PC-3 (cell line): ENCODE results near the gene GGCX.

Source experiments
- EZH2 ChIP-seq: fragments of 300-600 bp; sonication (generic); IDR thresholded peaks from one replicate; pipeline ENCODE4 v1.6.1; 2017; ENCODE audit warnings: antibody characterized with exemption, mild to moderate bottlenecking, low read length; ENCODE audit not compliant: unreplicated experiment
- TF ChIP-seq, protein P1 (sequence below): fragments of 300-600 bp; sonication (generic); conservative IDR thresholded peaks from 2 replicates; pipeline ENCODE4 v1.5.1; 2017; ENCODE audit warnings: antibody characterized with exemption, low read depth, mild to moderate bottlenecking, low read length

DNA sequence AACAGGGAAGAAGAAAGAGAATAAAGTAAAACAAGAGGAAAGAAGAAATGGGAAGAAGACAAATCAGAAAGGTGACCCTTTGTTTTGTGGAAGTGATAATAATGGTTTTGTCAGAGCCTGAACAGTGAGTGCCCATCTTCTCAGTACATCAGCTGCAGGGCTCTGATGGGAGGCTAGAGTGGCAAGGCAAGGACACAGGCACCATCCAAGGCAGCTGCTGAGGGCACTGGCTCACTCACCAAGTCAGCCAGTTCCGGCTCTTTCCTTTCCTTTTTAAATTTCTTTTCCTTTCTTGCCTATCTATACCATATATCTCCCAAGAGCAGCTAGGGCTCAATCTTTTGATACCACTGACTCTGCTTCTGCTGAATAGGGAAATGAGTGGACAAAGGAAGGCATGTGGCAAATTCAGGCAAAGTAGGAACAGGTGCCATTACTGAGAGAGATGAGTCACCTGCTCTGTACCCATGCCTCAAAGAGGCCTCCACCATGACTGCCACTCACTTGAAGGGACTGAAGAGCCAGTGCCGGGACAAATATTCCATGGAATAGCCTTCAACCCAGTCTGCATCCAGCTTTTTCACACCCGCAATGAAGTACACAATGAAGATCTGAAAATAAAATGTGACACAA is 6.2 kb downstream of the GGCX start:
- TF ChIP-seq, protein P1, sequence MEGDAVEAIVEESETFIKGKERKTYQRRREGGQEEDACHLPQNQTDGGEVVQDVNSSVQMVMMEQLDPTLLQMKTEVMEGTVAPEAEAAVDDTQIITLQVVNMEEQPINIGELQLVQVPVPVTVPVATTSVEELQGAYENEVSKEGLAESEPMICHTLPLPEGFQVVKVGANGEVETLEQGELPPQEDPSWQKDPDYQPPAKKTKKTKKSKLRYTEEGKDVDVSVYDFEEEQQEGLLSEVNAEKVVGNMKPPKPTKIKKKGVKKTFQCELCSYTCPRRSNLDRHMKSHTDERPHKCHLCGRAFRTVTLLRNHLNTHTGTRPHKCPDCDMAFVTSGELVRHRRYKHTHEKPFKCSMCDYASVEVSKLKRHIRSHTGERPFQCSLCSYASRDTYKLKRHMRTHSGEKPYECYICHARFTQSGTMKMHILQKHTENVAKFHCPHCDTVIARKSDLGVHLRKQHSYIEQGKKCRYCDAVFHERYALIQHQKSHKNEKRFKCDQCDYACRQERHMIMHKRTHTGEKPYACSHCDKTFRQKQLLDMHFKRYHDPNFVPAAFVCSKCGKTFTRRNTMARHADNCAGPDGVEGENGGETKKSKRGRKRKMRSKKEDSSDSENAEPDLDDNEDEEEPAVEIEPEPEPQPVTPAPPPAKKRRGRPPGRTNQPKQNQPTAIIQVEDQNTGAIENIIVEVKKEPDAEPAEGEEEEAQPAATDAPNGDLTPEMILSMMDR, result no peak
- TF ChIP-seq EZH2, result no peak
